ENCODE data around the gene IQGAP2.
A peak's percentile ranks its signal among the peaks of the same experiment; 100 is the strongest.

Gene IQGAP2

GRCh38 chr5:76692651-76693050 lies 289.6 kb downstream of the IQGAP2 start:
- no peak for DNase-seq

GRCh38 chr5:76693141-76693540 lies 290.1 kb downstream of the IQGAP2 start:
- DNase-seq: no peak

- no peak for DNase-seq
Measured at GRCh38 chr5:76694317-76694716, 291.2 kb downstream of the IQGAP2 start.

GRCh38 chr5:76695346-76695745 lies 292.3 kb downstream of the IQGAP2 start:
- no peak for DNase-seq

GRCh38 chr5:76696251-76696650 lies 293.2 kb downstream of the IQGAP2 start:
- no peak for DNase-seq

GRCh38 chr5:76697670-76698069 lies 294.6 kb downstream of the IQGAP2 start:
- no peak for DNase-seq

GRCh38 chr5:76700571-76700970 lies 297.5 kb downstream of the IQGAP2 start:
- no peak for DNase-seq

GRCh38 chr5:76701298-76701697 lies 298.2 kb downstream of the IQGAP2 start:
- DNase-seq: no peak

- DNase-seq: no peak
Measured at GRCh38 chr5:76703707-76704106, 300.6 kb downstream of the IQGAP2 start.

- no peak for DNase-seq
Measured at GRCh38 chr5:76704131-76704663, 301.1 kb downstream of the IQGAP2 start.

- no peak for DNase-seq
Measured at GRCh38 chr5:76705574-76705973, 302.5 kb downstream of the IQGAP2 start.

- no peak for DNase-seq
Measured at GRCh38 chr5:76709762-76710161, 306.7 kb downstream of the IQGAP2 start.

- no peak for DNase-seq
Measured at GRCh38 chr5:76710991-76711390, 307.9 kb downstream of the IQGAP2 start.

GRCh38 chr5:76714751-76715485 lies 311.8 kb downstream of the IQGAP2 start:
- DNase-seq: no peak

- DNase-seq: no peak
Measured at GRCh38 chr5:76715486-76715735, 312.3 kb downstream of the IQGAP2 start.

- peak; percentile 67 for DNase-seq
Measured at GRCh38 chr5:76715736-76716455, 312.8 kb downstream of the IQGAP2 start, which contains the start of gene F2R. F2R (plus strand) TSS chr5:76716126; CDS start chr5:76716308, 182 bp downstream.

- DNase-seq: no peak
Measured at GRCh38 chr5:76716456-76717157, 313.5 kb downstream of the IQGAP2 start.

GRCh38 chr5:76717222-76718083 lies 314.4 kb downstream of the IQGAP2 start:
- no peak for DNase-seq

GRCh38 chr5:76718381-76718832 lies 315.3 kb downstream of the IQGAP2 start:
- DNase-seq: no peak

GRCh38 chr5:76718880-76719279 lies 315.8 kb downstream of the IQGAP2 start:
- no peak for DNase-seq

- DNase-seq: no peak
Measured at GRCh38 chr5:76720988-76721569, 318.0 kb downstream of the IQGAP2 start.

- DNase-seq: no peak
Measured at GRCh38 chr5:76723266-76723665, 320.2 kb downstream of the IQGAP2 start.

Data from CD4-positive, alpha-beta T cell treated with Interleukin-10 for 1 hour (primary cell).